Osteocyte (in vitro differentiated cells): ENCODE measurements around the gene FRMD6. TPM values are rescaled to one million over a fixed set of nuclear protein-coding genes. Genes with fewer than 3 reads are reported as not detected.
A peak's percentile ranks its signal among the peaks of the same experiment; 100 is the strongest.

ENCODE experiments used
- DNase-seq: peaks from one replicate; pipeline ENCODE4 v3.0.0; 2021; ENCODE audit warnings: mixed read lengths; ENCODE audit not compliant: unreplicated experiment; ENCODE audit errors: extremely low spot score
- H3K27ac Mint-ChIP-seq: one replicate; pipeline ENCODE4 v1.8.0; 2021; ENCODE audit warnings: mild to moderate bottlenecking, mixed read lengths; ENCODE audit not compliant: unreplicated experiment
- H3K27me3 Mint-ChIP-seq: one replicate; pipeline ENCODE4 v1.8.0; 2021; ENCODE audit warnings: mixed read lengths; ENCODE audit not compliant: unreplicated experiment
- H3K36me3 Mint-ChIP-seq: one replicate; pipeline ENCODE4 v1.8.0; 2021; ENCODE audit warnings: mixed read lengths; ENCODE audit not compliant: unreplicated experiment
- H3K4me1 Mint-ChIP-seq: one replicate; pipeline ENCODE4 v1.8.0; 2021; ENCODE audit warnings: mixed read lengths; ENCODE audit not compliant: unreplicated experiment
- H3K4me3 Mint-ChIP-seq: one replicate; pipeline ENCODE4 v1.8.0; 2021; ENCODE audit warnings: mild to moderate bottlenecking, moderate library complexity, mixed read lengths; ENCODE audit not compliant: unreplicated experiment
- H3K9me3 Mint-ChIP-seq: one replicate; pipeline ENCODE4 v1.8.0; 2021; ENCODE audit warnings: mixed read lengths; ENCODE audit not compliant: unreplicated experiment
- total RNA-seq: library from RNA; stranded (reverse); gene quantifications from 2 replicates; pipeline ENCODE4 v1.2.1, GENCODE V29; 2021
- TF ChIP-seq, protein P1 (sequence below): fragments of 200-600 bp; sonication (generic); IDR thresholded peaks from 2 replicates; pipeline ENCODE4 v1.5.0; 2021; ENCODE audit warnings: antibody characterized with exemption, mild to moderate bottlenecking, moderate library complexity

FRMD6 gene
- total RNA-seq, 1 donor from 2014 or later, result 124 TPM

DNA sequence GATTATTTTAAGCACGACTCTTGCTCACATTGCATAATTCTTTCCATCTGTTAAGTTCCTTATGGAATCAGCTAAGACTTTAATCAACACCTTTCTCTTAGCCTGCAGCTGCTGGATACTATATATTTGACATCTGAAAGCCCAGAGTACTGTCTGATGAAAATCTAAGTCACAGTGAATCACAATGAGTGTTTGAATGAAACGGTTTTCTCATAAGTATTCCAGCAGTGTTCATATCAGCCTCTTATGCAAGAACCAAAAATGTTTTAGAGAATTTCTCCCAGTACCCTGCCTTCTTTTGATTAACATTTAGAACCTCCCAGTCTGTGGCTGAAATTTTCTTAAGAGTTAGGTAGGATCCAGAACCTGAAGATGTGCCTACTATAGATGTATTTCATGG is 55.6 kb downstream of the FRMD6 start:
- Mint-ChIP-seq H3K27me3 (no peaks in the 10 kb centered on the region), H3K4me1 (peaks cover 14% of the 10 kb centered on the region), H3K27ac (no peak overlapping the region), H3K36me3 (peaks cover 43% of the 10 kb centered on the region), H3K9me3 (no peaks in the 10 kb centered on the region), H3K4me3 (no peak overlapping the region)
- DNase-seq, result no peak
- TF ChIP-seq, protein P1, sequence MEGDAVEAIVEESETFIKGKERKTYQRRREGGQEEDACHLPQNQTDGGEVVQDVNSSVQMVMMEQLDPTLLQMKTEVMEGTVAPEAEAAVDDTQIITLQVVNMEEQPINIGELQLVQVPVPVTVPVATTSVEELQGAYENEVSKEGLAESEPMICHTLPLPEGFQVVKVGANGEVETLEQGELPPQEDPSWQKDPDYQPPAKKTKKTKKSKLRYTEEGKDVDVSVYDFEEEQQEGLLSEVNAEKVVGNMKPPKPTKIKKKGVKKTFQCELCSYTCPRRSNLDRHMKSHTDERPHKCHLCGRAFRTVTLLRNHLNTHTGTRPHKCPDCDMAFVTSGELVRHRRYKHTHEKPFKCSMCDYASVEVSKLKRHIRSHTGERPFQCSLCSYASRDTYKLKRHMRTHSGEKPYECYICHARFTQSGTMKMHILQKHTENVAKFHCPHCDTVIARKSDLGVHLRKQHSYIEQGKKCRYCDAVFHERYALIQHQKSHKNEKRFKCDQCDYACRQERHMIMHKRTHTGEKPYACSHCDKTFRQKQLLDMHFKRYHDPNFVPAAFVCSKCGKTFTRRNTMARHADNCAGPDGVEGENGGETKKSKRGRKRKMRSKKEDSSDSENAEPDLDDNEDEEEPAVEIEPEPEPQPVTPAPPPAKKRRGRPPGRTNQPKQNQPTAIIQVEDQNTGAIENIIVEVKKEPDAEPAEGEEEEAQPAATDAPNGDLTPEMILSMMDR, result no peak

DNA sequence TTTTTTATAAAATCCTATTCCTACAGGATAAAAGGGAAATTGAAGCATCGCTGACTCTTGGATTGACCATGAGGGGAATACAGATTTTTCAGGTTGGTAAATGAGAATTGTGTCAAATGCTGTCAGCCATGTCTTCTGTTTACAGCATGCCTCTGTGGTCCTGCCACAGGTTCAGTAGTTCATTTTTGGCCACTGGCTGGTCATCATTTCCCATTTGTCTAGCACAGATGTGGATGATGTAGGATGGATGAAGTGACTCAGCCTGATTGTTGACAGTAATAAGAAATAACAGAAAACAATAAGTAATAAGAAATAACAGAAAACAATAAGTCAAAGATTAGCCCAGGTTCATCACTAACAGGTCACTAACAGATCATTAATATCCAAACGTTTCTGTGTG is 59.8 kb downstream of the FRMD6 start:
- Mint-ChIP-seq H3K27me3 (no peaks in the 10 kb centered on the region), H3K36me3 (peaks cover 62% of the 10 kb centered on the region), H3K9me3 (no peaks in the 10 kb centered on the region), H3K27ac (no peak overlapping the region), H3K4me1 (peaks cover 15% of the 10 kb centered on the region), H3K4me3 (no peak overlapping the region)
- no peak for DNase-seq
- TF ChIP-seq, protein P1, result no peak

DNA sequence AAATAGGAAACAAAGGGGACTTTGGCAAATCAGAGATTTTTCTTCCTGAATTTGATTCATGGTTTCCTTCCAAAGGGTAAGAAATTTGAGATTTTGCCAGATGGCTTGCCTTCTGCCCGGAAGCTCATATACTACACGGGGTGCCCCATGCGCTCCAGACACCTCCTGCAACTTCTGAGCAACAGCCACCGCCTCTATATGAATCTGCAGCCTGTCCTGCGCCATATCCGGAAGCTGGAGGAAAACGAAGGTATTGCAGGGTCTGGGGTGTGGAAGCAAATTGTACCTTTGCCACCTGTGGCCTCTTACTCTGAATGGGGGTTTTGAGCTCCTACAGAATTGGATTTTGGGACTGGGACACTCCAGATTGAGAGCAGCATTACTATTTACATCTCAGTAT is 63.5 kb downstream of the FRMD6 start:
- Mint-ChIP-seq H3K36me3 (peaks cover 62% of the 10 kb centered on the region), H3K4me1 (peaks cover 29% of the 10 kb centered on the region), H3K9me3 (no peaks in the 10 kb centered on the region), H3K27ac (no peak overlapping the region), H3K27me3 (no peaks in the 10 kb centered on the region), H3K4me3 (no peak overlapping the region)
- TF ChIP-seq, protein P1, result no peak
- no peak for DNase-seq

DNA sequence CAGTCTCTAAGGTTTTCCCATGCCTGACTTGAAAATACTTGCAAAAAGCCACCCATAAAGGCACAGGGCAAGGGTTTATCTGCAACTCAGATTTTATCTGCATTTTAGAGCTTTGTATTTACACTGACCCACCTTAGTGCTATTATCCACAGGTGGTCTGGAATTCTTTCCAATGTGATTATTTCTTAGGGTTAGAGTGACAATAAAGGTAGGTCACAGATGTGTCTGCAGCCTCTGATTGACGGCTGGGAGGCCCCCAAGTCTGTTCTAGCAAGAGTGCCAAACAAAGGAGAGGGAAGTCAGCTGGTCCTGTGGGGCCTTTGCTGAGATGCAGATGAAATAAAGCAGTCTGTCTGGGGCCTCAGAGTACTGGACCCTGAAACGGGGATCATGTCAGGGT is 64.0 kb downstream of the FRMD6 start:
- DNase-seq, result no peak
- Mint-ChIP-seq H3K27me3 (no peaks in the 10 kb centered on the region), H3K9me3 (no peaks in the 10 kb centered on the region), H3K4me1 (peaks cover 26% of the 10 kb centered on the region), H3K4me3 (no peak overlapping the region), H3K27ac (no peak overlapping the region), H3K36me3 (peaks cover 65% of the 10 kb centered on the region)
- TF ChIP-seq, protein P1, result no peak

DNA sequence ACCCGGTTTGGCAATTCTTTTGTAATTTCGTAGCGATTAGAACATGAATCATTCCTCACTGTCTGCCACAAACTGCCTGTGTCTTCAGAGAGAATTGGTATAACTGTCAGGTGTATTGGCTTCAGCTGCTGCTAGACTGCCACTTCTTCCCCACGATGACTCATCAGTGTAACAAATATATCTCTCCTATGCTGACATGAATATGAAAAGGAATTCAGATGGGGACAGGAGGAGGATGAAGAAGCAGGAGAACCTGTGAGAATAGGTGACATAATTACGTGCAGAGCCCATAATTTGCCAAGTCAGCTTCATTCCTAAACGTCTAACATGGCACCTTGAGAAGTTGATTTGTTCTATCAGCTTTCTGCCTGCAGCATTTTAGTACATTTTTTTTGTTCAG is 64.9 kb downstream of the FRMD6 start:
- Mint-ChIP-seq H3K27me3 (no peaks in the 10 kb centered on the region), H3K9me3 (no peaks in the 10 kb centered on the region), H3K4me1 (peaks cover 23% of the 10 kb centered on the region), H3K36me3 (peaks cover 63% of the 10 kb centered on the region), H3K27ac (peak overlapping the region; percentile 23), H3K4me3 (no peak overlapping the region)
- DNase-seq, result no peak
- TF ChIP-seq, protein P1, result no peak
